ENCODE data around the gene POGZ. TPM values are rescaled to one million over a fixed set of nuclear protein-coding genes. Genes with fewer than 3 reads are reported as not detected.

POGZ gene
- total and polyA plus RNA-seq, 2 of the 13 experiments (the other 11 are each of a cell fraction or from before 2014, with no cell fraction given), result 15.3 to 45.6 TPM

DNA sequence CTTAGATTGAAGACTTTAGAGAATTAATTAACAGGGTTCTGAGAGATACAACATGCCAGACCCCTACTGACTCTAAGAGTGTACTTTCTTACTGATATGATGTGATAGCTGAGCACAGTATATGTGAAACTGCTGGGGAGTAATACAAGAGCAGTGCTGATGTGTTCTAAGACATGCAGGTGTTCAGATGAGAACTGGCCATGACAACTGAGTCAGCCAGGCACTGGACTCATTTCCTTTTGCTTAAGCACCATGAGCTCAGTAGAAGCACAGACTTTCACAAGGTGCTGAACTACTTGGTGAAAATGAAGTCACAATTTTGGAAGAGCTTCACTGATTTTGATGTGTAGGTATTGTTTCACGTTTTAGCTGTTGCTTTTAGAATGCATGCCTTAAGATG lies 15.9 kb upstream of the POGZ start:
- no peaks in the 10 kb centered on the region for H3K36me3 ChIP-seq (replicated peaks in 1 of 2; ENCODE audit: control insufficient read depth in 1 of 2, insufficient read depth in 2 of 2, low read length in 2 of 2)
- ChIA-PET POLR2A (interaction anchor here (0.8 to 5.0 kb wide), 3 partner anchors 16 to 102 kb away, joined by 3 to 19 read pairs (median 4); partner anchors contain the start of genes POGZ, SELENBP1 and TUFT1), CTCF (ENCODE audit: low intra/inter-chr PET ratio, low total read pairs) (no interaction called here)
- no TSS peak for BruUV-seq (replicated peaks)
- H4K20me1 ChIP-seq (ENCODE audit: insufficient read depth, low read length), result no peaks in the 10 kb centered on the region
- TF ChIP-seq SAFB2 (CRISPR knock-in tag; IDR thresholded peaks at IDR 0.05; ENCODE audit: borderline replicate concordance, low read depth) (no peak), ZNF460 (CRISPR knock-in tag; IDR thresholded peaks at IDR 0.05; ENCODE audit: borderline replicate concordance) (no peak), ZNF17 (CRISPR knock-in tag; IDR thresholded peaks at IDR 0.05) (no peak), ZNF552 (CRISPR knock-in tag; IDR thresholded peaks at IDR 0.05; ENCODE audit: borderline replicate concordance) (no peak), RELA (CRISPR knock-in tag; IDR thresholded peaks at IDR 0.05) (no peak), DNMT3B (CRISPR knock-in tag; conservative IDR thresholded peaks at IDR 0.05) (no peak), MED13 (CRISPR knock-in tag; IDR thresholded peaks at IDR 0.05) (no peak), MATR3 (CRISPR knock-in tag; IDR thresholded peaks at IDR 0.05) (no peak), ZNF136 (CRISPR knock-in tag; IDR thresholded peaks at IDR 0.05; ENCODE audit: low read depth) (no peak), RBAK (CRISPR knock-in tag; IDR thresholded peaks at IDR 0.05) (no peak), EEA1 (CRISPR knock-in tag; IDR thresholded peaks at IDR 0.05; ENCODE audit: borderline replicate concordance) (no peak)
- TF ChIP-seq, protein P1, sequence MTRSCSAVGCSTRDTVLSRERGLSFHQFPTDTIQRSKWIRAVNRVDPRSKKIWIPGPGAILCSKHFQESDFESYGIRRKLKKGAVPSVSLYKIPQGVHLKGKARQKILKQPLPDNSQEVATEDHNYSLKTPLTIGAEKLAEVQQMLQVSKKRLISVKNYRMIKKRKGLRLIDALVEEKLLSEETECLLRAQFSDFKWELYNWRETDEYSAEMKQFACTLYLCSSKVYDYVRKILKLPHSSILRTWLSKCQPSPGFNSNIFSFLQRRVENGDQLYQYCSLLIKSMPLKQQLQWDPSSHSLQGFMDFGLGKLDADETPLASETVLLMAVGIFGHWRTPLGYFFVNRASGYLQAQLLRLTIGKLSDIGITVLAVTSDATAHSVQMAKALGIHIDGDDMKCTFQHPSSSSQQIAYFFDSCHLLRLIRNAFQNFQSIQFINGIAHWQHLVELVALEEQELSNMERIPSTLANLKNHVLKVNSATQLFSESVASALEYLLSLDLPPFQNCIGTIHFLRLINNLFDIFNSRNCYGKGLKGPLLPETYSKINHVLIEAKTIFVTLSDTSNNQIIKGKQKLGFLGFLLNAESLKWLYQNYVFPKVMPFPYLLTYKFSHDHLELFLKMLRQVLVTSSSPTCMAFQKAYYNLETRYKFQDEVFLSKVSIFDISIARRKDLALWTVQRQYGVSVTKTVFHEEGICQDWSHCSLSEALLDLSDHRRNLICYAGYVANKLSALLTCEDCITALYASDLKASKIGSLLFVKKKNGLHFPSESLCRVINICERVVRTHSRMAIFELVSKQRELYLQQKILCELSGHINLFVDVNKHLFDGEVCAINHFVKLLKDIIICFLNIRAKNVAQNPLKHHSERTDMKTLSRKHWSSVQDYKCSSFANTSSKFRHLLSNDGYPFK (CRISPR knock-in tag; IDR thresholded peaks at IDR 0.05; ENCODE audit: borderline replicate concordance), result no peak
- TF ChIP-seq, protein P2, sequence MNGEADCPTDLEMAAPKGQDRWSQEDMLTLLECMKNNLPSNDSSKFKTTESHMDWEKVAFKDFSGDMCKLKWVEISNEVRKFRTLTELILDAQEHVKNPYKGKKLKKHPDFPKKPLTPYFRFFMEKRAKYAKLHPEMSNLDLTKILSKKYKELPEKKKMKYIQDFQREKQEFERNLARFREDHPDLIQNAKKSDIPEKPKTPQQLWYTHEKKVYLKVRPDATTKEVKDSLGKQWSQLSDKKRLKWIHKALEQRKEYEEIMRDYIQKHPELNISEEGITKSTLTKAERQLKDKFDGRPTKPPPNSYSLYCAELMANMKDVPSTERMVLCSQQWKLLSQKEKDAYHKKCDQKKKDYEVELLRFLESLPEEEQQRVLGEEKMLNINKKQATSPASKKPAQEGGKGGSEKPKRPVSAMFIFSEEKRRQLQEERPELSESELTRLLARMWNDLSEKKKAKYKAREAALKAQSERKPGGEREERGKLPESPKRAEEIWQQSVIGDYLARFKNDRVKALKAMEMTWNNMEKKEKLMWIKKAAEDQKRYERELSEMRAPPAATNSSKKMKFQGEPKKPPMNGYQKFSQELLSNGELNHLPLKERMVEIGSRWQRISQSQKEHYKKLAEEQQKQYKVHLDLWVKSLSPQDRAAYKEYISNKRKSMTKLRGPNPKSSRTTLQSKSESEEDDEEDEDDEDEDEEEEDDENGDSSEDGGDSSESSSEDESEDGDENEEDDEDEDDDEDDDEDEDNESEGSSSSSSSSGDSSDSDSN (CRISPR knock-in tag; IDR thresholded peaks at IDR 0.05), result no peak
- H3K9me3 ChIP-seq (ENCODE audit: low read length), result no peaks in the 10 kb centered on the region
- 15% methylated on average over 1 of the region's 1 CpG for WGBS (ENCODE audit: low lambda C conversion rate)
- FAIRE-seq, result no peak
- ATAC-seq, result no peak
- H3K4me3 ChIP-seq (replicated peaks in 1 of 3; ENCODE audit: insufficient read depth in 1 of 3, low read depth in 2 of 3, low read length in 3 of 3), result no peak overlapping the region
- H2AFZ ChIP-seq (ENCODE audit: low read length), result no peak overlapping the region
- no peak overlapping the region for H3K27ac ChIP-seq (ENCODE audit: extremely low read length, insufficient read depth, low read length)
- H3K79me2 ChIP-seq (ENCODE audit: insufficient read depth, low read length), result no peaks in the 10 kb centered on the region
- intact Hi-C loops (cut with micrococcal nuclease; ENCODE audit: unreplicated experiment) (no loop called here), in situ Hi-C loops (cut with HindIII; ENCODE audit: extremely low pct_ligation_motif_present, low pct_unique_long_range_greater_than_20kb) (no loop called here)
- no peaks in the 10 kb centered on the region; a peak in 1 of 5 replicates for H3K27me3 ChIP-seq (ENCODE audit: control insufficient read depth in 1 of 2, insufficient read depth in 2 of 2, low read length in 2 of 2)
- no peak for DNase-seq (ENCODE audit: low spot score)
- no peak overlapping the region for H3K9ac ChIP-seq (ENCODE audit: insufficient read depth, low read depth, low read length)
- no peak overlapping the region for H3K4me2 ChIP-seq (ENCODE audit: low read depth, low read length)
- H3K4me1 ChIP-seq (ENCODE audit: insufficient read depth, low read length), result peaks cover 20% of the 10 kb centered on the region

Data from HepG2 (cell line).